Activated T-helper 9 cell treated with anti-CD3 and anti-CD28 coated beads, Interleukin-2, amount 50 U/mL, for 16 hours (primary cell): ENCODE measurements around the gene MYCBP2.
"Not testable (repeated sequence)": the region's sequence is repeated elsewhere in the genome, so short reads cannot be mapped to it uniquely, and the experiment has no call there.

Experiments used
- DNase-seq: peaks from one replicate; pipeline ENCODE4 v3.0.0-alpha.2; 2020; ENCODE audit warnings: low read depth

The MYCBP2 gene

GRCh38 chr13:77218274-77218673 lies 108.6 kb downstream of the MYCBP2 start:
- no peak for DNase-seq

DNA sequence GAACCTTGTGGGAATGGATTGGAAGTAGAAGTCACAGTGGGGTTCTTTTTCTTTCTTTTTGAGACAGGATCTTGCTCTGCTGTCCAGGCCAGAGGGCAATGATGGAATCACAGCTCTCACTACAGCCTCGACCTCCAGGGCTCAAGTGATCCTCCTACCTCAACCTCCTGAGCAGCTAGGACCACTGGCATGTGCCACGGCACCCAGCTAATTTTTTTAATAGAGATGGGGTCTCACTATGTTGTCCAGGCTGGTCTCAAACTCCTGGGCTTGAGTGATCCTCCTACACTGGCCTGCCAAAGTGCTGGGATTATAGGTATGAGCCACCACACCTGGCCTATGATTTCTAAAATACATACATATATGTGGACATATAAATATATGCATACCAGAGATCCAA lies 111.4 kb downstream of the MYCBP2 start:
- no peak for DNase-seq

DNA sequence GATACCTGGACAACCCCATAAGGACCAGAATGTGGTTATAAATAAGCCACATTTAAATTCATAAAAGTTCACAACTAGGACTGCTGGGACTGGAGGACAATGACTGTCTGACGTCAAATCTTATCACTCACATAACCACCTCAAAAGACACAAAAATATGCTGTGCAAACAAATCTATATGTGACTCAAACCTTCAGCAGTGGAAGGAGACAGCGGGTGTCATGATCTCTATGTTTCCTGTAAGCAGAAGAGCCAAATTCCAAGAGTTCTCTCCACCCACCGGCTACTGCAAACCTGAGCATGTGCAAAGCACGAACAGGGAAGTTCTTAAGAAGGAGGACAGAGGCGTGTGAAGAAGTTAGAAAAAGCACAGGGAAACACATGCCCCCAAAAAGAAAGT lies 113.2 kb downstream of the MYCBP2 start:
- no peak for DNase-seq

- no peak for DNase-seq
Measured at GRCh38 chr13:77207943-77208342, 119.0 kb downstream of the MYCBP2 start.

GRCh38 chr13:77198995-77199394 lies 127.9 kb downstream of the MYCBP2 start:
- DNase-seq = not testable (repeated sequence)

- no peak for DNase-seq
Measured at GRCh38 chr13:77196052-77196618, 130.8 kb downstream of the MYCBP2 start.

DNA sequence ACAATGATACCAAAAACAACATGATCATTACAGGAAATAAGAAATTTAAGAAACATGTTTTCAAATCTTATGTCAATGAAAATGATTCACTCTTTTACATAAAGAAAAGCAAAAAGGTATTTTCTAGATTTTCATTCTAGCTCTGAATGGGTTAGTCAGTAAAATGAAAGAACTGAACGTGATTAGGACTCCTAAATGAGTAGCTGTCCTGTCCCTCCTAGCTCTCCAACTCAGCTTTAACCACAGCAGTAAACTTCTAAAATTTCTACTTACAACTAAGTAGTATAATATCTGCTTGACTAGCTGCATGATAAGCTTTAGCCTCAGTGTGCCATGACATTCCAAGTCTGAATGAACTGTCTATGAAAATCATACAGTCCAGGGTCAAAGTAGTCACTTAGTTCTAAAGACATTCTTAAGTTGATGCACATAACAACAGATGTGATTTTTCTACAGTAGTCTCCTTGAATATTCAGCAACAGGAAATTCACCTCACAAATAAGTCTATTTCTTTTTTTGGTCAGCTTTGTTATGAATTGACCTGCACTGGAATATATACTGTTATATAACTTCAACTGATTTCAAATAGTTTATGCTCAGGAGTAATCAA lies 136.4 kb downstream of the MYCBP2 start:
- no peak for DNase-seq

- no peak for DNase-seq
Measured at GRCh38 chr13:77185721-77186120, 141.2 kb downstream of the MYCBP2 start.

DNA sequence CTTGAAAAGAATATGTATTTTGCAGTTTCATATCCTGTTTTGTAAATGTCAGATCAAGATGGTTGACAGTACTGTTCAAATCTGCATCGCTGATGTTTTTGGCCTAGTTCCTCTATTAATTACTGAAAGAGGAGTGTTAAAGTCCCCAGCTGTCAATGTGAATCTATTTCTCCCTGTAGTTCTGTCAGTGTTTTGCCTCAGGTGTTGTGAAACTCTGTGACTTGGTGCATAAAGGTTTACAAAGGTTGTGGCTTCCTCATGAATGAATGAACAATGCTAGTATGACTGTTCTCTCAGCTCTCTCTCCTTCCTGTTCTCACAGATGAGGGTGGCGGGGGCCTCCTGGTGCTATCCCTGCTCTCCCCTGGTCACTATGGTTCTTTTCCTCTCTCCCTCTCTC lies 142.4 kb downstream of the MYCBP2 start:
- DNase-seq = no peak

GRCh38 chr13:77180011-77180410 lies 146.9 kb downstream of the MYCBP2 start:
- no peak for DNase-seq

GRCh38 chr13:77177646-77178045 lies 149.2 kb downstream of the MYCBP2 start:
- DNase-seq = no peak

DNA sequence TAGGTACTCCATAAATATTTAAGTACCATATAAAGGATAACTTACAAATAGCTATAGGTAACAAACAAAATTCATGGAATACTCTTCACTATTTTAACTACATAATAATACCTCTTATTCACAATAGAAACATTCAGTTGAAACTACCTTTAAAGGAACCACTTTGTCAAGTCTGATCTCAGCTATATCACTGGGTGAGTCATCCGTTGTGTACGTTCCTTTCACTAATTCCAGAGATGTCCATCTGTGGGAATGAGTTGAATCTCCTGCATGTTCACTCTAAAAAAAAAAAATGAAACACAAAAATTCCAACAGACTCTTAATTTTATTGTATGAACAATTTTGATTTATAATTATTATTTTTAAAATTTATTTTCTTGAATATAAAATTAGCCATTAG lies 150.5 kb downstream of the MYCBP2 start:
- DNase-seq = no peak

GRCh38 chr13:77172650-77173049 lies 154.2 kb downstream of the MYCBP2 start:
- no peak for DNase-seq

DNA sequence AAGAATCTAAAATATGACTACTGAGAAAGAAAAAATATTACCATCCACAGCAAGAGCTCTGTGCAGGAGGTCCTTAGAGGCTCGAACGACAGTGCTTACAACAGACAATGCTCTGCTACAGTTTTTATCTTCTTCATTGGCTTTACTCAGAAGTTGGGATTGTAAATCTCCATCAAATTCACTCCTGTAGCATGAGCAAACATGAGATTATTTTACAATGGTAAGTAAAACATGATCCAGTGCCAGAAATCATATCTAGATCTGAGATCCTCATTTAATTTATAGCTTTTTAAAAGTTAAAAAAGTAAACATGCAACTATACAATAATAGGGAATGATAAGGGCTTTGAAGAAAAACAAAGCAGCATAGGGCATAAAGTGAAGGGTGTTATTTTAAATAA lies 155.4 kb downstream of the MYCBP2 start:
- DNase-seq = no peak

DNA sequence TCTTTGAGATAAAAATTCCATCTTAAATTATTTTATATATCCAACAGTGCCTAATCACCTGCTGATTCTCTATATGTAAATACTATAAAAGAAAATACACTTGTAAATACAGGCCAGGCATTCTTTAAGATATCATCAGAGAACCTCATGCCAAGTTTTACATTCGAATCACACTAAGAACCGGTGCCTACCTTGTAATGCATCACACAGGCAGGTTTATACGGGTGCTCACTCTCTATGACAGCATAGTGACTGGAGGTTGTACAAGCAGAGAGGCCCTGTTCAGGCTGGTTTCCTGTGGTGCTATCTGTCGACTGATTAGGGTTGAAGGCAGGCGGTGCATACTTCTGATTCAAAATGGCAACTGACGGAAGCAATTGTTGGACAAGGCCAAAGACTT lies 158.7 kb downstream of the MYCBP2 start:
- no peak for DNase-seq

GRCh38 chr13:77150651-77151050 lies 176.2 kb downstream of the MYCBP2 start:
- no peak for DNase-seq

GRCh38 chr13:77143431-77143830 lies 183.5 kb downstream of the MYCBP2 start:
- DNase-seq = no peak

- DNase-seq = no peak
Measured at GRCh38 chr13:77139306-77139705, 187.6 kb downstream of the MYCBP2 start.

- DNase-seq = no peak
Measured at GRCh38 chr13:77138813-77139212, 188.1 kb downstream of the MYCBP2 start.

DNA sequence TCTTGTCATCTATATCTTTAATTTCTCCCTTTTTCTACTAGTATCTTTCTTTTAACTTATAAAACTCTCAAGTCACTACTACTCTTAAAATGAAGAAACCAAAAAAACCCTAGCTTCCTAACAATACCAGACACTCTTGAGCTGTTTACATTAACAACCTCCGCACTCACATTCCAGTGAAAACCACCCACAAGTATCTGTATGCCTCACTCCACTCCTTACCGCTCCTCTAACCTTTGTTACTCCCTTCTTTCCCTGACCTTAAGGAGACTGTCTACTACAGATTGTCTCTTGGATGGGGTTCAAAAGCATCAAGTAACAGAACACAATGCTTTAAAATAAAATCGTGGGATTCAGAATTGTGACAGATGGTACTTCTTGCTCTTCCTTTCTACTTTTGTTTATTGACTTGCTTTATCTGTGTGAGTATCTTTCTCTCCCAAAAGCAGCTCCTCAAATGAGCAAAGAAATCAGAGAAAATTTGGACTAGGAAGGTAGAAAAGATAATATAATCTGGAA lies 189.9 kb downstream of the MYCBP2 start:
- no peak for DNase-seq

- DNase-seq = no peak
Measured at GRCh38 chr13:77124423-77124822, 202.5 kb downstream of the MYCBP2 start.

- no peak for DNase-seq
Measured at GRCh38 chr13:77118134-77118533, 208.8 kb downstream of the MYCBP2 start.

GRCh38 chr13:77114271-77114670 lies 212.6 kb downstream of the MYCBP2 start:
- DNase-seq = no peak

- DNase-seq = no peak
Measured at GRCh38 chr13:77113496-77113895, 213.4 kb downstream of the MYCBP2 start.
